HG02763 (cell line): ENCODE results near the gene RCAN1.
"Not testable (repeated sequence)": the region's sequence is repeated elsewhere in the genome, so short reads cannot be mapped to it uniquely, and the experiment has no call there.

Experiments
- ATAC-seq: cut with Tn5 transposase; IDR thresholded peaks from one replicate; pipeline ENCODE4 v1.9.1; 2021; ENCODE audit warnings: mild to moderate bottlenecking, moderate library complexity; ENCODE audit not compliant: unreplicated experiment

Gene RCAN1

GRCh38 chr21:34623516-34623915 lies 8.6 kb upstream of the RCAN1 start:
- no peak for ATAC-seq

GRCh38 chr21:34621434-34622350 lies 6.8 kb upstream of the RCAN1 start:
- ATAC-seq, result no peak

DNA sequence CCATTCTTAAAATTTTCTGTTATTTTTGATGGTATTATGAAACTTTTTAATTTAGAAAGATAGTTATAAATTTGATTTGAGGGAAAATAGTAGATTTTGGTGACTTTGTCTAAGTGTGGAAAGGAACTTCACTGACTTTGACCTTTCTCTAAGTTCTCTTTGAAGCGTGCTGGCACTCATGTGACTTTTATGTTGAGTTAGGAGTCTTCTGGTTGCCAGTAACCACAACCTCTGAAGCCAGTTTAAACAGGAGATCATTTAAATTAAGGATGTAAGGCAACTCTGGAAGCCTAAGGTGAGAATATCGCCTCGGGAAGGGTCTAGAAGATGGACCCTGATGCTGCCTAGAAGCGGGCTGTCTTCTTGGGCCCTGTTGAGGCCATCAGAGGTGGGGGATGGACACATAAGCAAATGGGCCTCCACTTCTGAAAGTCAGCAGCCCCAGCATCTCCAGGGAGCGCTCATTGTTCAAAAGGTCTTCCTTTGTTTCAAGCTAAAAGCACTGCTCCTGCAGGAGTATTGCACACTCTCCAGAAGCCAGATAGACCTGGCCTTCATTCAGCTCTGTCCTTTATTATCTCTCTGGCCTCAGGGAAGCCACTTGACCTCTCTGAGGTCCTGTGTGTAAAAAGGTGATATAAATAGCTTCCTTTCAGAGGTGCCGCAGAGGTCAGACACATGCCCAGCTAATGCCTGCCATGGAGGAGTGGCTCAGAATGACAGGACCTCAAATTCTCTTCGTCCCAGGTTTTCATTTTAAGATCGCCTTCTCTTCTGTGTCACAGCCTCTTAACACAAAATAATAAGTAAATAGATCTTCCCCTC lies 5.1 kb upstream of the RCAN1 start:
- ATAC-seq, result no peak

DNA sequence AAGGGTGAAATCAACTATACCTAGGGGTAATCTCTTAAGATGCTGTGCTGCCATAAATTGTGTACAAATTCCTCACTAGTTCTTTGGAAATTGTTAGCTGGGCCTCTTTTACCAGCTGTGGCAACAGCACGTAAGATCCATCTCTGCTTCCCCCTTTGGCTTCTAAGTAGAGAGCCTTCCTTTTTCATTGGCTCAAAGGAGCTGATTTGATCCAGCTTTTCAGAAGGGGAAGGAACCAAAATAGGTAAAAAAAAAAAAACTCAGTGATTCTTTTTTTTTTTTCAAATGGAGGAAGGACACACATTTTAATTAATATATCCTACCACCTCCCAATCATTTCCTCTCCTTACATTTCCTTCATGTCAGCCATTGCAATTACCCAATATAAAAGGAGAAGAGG lies 4.0 kb upstream of the RCAN1 start:
- ATAC-seq, result no peak

- no peak for ATAC-seq
Observed at GRCh38 chr21:34617753-34618339, 2.9 kb upstream of the RCAN1 start.

GRCh38 chr21:34615487-34615814 lies 538 bp upstream of the RCAN1 start:
- peak; percentile 1 for ATAC-seq

- ATAC-seq, result no peak
Observed at GRCh38 chr21:34613679-34614627, 960 bp downstream of the RCAN1 start.

DNA sequence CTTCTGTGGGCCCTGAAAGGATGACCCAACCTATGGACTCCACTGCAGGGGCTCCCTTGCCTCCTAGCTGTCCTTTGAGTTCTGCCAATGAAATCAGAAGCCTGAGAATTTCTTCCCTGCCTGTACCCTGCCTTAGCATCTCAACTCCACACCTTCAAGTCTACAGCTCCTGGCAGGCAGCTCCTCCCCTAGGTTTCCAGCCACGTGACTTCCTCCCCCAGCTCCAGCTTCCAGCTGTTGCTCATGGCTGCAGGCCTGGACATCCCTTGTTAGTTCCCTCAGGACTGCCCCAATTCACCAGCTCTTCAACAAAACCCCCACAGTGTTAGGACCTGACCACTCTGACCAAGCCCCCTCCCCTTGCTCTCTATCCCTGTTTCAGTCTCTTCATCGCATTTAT lies 2.4 kb downstream of the RCAN1 start:
- ATAC-seq, result no peak

GRCh38 chr21:34612056-34612455 lies 2.9 kb downstream of the RCAN1 start:
- ATAC-seq, result no peak

- ATAC-seq, result no peak
Observed at GRCh38 chr21:34611528-34611927, 3.4 kb downstream of the RCAN1 start.

- no peak for ATAC-seq
Observed at GRCh38 chr21:34609933-34610549, 4.9 kb downstream of the RCAN1 start.

DNA sequence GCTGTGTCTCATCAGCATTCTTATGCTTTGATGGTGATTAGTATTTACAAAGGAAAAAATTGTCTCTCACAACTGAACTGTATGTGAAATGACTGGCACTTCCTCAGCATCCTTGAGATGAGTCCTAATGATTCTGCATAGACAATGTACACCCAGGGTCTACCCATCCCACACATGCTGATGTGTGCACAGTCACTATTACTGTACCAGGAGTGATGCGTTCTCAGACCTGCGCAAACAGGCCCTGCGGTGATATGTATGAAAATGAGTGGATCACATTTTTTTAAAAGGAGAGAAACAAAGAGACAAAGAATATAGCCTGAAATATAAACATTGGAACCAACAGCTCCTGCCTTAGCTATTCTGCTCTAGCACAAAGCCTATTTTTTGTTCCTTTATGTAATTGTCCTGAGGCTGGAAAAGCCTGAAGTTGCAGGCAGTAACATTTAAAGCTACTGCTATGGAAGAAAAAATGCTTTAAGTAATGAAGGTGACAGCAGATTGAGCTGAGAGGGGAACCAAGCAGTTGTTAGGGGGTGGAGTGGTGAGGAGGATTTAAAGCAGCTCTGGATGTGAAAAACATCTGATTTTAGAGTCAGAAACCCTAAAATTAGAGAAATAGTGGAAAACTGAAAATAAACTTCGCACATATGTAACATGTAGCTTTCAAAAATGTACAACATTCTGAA lies 5.5 kb downstream of the RCAN1 start:
- ATAC-seq, result no peak

DNA sequence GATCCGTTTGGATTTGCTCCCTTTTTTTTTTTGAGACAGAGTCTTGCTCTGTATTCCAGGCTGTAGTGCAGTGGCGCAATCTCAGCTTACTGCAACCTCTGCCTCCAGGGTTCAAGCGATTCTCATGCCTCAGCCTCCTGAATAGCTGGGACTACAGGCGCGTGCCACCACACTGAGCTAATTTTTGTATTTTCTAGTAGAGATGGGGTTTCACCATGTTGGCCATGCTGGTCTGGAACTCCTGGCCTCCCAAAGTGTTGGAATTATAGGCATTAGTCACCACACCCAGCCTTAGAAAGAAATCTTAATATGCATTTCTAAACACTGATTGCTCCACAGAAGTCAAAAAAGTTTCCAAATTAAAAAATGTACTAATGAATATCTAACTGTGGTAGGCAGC lies 7.5 kb downstream of the RCAN1 start:
- ATAC-seq, result not testable (repeated sequence)

DNA sequence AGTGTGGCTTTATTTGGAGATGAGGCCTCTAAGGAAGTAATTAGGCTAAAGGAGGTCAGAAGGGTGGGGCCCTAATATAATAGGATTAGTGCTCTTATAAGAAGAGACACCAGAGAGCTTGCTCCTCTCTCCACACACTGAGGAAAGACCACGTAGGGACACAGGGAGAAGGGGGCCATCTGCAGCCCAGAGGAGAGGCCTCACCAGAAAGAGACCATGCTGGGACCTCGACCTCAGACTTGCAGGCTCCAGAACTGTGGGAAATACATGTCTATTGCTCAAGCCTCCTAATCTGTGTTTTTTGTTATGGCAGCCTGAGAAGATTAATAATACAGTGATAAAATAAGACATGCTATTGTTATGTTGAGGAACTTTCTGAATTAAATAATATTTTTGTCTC lies 8.3 kb downstream of the RCAN1 start:
- no peak for ATAC-seq

- ATAC-seq, result no peak
Observed at GRCh38 chr21:34606051-34606450, 8.9 kb downstream of the RCAN1 start.

DNA sequence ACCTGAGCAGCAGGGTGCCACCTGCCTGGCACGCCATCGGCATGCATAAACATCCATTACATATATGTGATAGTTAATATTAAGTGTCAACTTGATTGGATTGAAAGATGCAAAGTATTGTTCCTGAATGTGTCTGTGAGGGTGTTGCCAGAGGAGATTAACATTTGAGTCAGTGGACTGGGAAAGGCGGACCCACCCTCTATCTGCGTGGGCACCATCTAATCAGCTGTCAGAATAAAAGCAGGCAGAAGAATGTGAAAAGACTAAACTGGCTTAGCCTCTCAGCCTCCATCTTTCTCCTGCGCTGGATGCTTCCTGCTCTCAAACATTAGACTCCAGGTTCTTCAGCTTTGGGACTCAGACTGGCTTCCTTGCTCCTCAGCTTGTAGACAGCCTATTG lies 10.0 kb downstream of the RCAN1 start:
- ATAC-seq, result not testable (repeated sequence)

- ATAC-seq, result no peak
Observed at GRCh38 chr21:34604556-34604955, 10.4 kb downstream of the RCAN1 start.

- no peak for ATAC-seq
Observed at GRCh38 chr21:34603710-34604057, 11.2 kb downstream of the RCAN1 start.

- ATAC-seq, result no peak
Observed at GRCh38 chr21:34603002-34603709, 11.8 kb downstream of the RCAN1 start.
